Occipital lobe (tissue), 2 donors: Measurements from ENCODE around the gene AIP. TPM values are rescaled to one million over a fixed set of nuclear protein-coding genes. Genes with fewer than 3 reads are reported as not detected.
A peak's percentile ranks its signal among the peaks of the same experiment; 100 is the strongest.
"Not testable (repeated sequence)": the region's sequence is repeated elsewhere in the genome, so short reads cannot be mapped to it uniquely, and the experiment has no call there.

Experiments
- DNase-seq: peaks from one replicate; lab custom pipeline; 2025; lab: John Stamatoyannopoulos, UW
- total RNA-seq: library from RNA; depleted of rRNA; stranded (reverse); fragments of >200 nt; gene quantifications from one replicate; pipeline ENCODE4 v1.2.3, GENCODE V29; 2014

The AIP gene
- total RNA-seq, 1 donor from 2014 or later = 66.8 TPM

- DNase-seq = no peak
Observed at GRCh38 chr11:67468456-67468758, 14.4 kb upstream of the AIP start.

GRCh38 chr11:67468759-67469507, 13.9 kb upstream of the AIP start, which contains the start of gene TMEM134:
Gene TMEM134 (minus strand): TSS chr11:67469251. CDS start chr11:67469192, 59 bp downstream.
- DNase-seq = peak; percentile 94

GRCh38 chr11:67469508-67469811, 13.4 kb upstream of the AIP start:
- no peak for DNase-seq

GRCh38 chr11:67470337-67471002, 12.4 kb upstream of the AIP start:
- no peak for DNase-seq

GRCh38 chr11:67472882-67473281, 9.9 kb upstream of the AIP start:
- DNase-seq = no peak

DNA sequence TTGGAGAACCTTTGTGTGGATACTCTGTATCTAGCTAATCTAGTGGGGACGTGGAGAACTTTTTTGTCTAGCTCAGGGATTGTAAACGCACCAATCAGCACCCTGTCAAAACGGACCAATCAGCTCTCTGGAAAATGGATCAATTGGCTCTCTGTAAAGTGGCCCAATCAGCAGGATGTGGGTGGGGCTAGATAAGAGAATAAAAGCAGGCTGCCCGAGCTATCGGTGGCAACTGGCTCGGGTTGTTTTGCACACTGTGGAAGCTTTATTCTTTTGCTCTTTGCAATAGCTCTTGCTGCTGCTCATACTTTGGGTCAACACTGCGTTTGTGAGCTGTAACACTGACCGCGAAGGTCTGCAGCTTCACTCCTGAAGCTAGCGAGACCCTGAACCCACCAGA, 6.1 kb upstream of the AIP start:
- DNase-seq = not testable (repeated sequence)

- not testable (repeated sequence) for DNase-seq
Observed at GRCh38 chr11:67477344-67478050, 5.3 kb upstream of the AIP start.

DNA sequence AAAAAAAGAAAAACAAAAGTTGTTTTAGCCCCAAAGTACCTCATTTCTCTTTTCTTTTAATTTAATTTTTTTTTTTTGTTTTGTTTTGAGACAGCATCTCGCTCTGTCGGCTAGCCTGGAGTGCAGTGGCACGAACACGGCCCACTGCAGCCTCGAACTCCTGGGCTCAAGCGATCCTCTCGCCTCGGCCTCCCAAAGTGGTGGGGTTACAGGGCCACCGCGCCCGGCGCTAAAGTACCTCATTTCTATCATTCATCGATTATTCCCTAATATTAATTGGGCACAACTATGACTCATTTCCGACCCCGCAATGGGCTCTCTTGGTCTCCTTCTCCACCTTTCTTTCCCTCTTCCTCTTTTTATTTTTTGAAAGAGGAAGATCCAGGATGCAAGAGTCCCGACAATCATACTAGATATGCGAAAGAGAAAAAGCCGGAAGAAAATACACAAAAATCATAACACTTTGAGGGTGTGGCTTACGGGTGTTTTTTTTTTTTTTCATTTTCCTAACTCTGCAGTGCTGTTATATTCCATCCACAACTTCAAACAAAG, 475 bp upstream of the AIP start:
- no peak for DNase-seq

DNA sequence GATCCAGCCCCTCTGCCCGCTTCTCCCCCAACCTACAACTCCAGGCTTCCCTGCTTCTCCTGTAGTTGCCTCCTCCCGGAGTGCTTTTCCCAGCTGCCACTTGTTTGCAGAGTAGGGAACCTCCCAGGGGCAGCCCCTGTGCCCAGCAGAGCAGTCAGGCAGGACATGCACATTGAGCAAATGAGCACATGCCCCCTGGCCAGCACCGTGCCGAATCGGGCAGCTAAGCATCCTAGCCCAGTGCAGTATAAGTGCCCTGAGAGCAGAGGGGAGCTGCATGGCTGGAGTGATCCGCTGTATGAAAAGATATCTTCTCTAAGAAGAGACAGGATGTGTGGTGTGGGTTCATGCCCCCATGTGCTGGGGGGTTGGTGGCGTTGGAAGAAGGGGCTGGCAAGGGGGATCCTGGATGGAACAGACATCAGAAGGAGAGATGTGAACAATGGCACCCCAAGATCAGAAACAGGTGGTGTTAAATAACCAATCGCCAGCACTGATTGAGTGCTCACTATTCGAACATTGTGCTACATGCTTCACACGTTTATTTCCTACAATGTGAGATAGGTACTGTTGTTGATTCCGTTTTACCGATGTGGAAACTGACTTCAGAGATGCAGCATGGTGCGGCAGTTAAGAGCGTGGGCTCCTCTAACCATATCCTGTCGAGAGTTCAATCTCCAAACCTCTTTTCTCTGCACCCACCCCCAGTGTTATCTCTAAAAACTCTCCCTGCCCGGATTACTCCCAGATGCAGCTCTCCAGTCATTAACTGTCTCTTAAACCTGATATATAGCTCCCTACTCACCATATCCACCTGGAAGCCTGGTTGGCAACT, 1.2 kb downstream of the AIP start:
- DNase-seq = no peak

- DNase-seq = no peak
Observed at GRCh38 chr11:67484847-67485311, 2.1 kb downstream of the AIP start.

GRCh38 chr11:67485873-67486361, 3.1 kb downstream of the AIP start:
- DNase-seq = not testable (repeated sequence)

DNA sequence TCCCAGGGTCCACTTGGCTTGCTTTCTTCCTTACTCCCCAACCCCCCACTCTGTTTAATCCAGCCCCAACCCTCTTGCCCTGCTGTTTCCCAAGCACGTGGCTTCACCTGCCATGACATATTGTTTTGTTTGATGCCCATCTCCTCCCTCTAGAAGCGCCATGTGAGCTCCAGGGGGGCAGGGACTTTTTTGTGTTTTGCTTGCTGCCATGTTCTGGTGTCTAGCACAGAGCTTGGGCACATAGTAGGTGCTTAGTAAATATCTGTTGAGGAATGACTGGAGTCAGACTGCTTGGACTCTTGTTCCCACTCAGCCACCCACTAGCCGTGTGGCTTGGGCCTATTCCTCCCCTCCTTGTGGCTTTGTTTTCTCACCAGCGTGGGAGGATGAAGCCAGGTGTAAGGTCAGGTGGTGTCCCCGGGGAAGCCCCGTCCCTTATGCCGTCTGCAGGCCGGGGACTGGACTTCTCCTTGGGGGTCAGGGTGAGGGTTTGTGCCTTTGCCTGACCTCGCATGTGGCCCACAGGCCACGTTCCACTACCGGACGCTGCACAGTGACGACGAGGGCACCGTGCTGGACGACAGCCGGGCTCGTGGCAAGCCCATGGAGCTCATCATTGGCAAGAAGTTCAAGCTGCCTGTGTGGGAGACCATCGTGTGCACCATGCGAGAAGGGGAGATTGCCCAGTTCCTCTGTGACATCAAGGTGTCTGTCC, 3.8 kb downstream of the AIP start:
- no peak for DNase-seq

DNA sequence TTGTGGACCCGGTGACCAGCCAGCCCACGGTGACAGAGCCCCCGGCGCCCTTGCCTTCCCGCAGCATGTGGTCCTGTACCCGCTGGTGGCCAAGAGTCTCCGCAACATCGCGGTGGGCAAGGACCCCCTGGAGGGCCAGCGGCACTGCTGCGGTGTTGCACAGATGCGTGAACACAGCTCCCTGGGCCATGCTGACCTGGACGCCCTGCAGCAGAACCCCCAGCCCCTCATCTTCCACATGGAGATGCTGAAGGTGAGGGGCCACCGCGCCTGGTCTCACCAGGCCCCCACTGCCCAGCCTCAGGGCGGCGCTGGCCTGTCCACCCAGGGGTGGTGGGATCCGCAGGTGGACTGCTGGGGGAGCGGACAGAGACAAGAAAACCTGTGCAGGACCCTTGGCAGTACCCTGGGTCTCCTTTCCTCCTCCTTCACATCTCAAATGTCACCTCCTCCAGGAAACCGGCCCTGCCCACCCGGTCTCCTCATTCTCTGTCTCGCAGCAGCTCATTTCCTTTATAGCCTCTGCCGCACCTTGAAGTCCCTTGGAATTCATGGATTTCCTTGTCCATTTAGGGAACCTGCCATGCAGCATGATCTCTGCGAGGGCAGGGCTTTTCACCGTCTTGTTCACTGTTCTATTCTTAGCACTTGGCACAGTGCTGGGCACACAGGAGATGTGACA, 6.5 kb downstream of the AIP start:
- no peak for DNase-seq

DNA sequence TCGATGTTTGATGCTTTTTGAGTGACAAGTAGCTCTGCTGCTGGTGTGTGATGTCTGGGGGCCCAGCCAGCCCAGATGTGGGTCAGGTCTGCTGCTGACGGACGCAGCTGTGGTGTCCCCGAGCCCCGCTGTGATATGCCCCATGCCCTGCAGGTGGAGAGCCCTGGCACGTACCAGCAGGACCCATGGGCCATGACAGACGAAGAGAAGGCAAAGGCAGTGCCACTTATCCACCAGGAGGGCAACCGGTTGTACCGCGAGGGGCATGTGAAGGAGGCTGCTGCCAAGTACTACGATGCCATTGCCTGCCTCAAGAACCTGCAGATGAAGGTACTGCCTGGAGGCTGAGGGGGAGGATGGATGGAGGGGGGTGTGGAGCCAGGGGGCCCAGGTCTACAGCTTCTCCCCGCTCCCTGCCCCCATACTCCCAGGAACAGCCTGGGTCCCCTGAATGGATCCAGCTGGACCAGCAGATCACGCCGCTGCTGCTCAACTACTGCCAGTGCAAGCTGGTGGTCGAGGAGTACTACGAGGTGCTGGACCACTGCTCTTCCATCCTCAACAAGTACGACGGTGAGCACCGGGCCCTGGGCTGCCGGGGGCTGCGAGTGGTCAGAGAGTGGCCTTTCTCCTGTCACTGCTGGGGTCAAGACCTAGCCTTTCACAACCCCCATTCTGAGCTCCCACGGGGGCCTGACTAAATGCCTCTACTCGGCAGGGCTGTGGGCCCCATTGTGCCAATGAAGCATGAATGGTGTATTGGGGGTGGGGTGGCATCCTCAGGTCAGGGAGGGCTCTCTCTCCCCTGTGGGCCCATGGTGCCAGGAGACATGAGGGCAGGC, 7.3 kb downstream of the AIP start:
- no peak for DNase-seq

DNA sequence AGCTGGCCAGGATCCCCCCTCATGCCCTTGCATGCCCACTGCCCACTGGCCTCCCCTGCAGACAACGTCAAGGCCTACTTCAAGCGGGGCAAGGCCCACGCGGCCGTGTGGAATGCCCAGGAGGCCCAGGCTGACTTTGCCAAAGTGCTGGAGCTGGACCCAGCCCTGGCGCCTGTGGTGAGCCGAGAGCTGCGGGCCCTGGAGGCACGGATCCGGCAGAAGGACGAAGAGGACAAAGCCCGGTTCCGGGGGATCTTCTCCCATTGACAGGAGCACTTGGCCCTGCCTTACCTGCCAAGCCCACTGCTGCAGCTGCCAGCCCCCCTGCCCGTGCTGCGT, 7.9 kb downstream of the AIP start:
- DNase-seq = no peak

GRCh38 chr11:67491276-67492068, 8.6 kb downstream of the AIP start:
- DNase-seq = no peak

DNA sequence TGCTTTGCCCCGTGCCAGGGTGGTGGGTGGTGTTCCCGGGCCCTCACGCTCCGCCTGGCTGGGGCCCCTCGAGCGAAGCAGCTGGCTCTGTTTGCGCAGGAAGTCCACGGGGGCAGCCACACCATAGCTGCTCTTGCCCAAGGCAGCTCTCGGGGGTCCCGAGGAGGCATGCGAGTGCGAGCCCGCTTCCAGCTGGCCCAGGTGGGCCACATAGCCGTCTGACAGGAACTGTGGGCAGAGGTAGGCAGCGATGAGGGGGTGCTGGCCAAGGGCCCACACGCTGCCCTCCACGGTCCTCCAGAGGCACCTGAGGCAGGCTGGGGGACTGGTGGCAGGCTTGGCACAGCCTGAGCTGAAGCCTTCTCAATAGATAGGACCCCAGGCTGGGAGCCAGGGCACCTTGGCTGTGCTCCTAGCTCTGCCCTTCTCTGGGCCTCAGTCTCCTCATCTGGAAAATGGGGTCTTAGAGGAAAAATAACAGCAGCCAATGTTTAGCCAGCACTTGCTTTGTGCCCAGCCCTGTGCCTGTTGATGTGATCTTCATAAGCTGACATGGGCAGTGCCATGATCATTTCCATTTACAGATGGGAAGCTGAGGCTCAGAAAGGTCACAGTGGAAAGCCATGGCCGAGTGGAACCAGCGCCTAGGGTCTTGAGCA, 9.4 kb downstream of the AIP start:
- DNase-seq = no peak
